GM23248 (cell line): Measurements from ENCODE around the gene NEBL.

Experiments used
- EZH2 ChIP-seq: fragments of 200-600 bp; sonication (generic); IDR thresholded peaks from 2 replicates; pipeline ENCODE4 v1.6.1; 2018; ENCODE audit warnings: antibody characterized with exemption, mild to moderate bottlenecking; ENCODE audit not compliant: insufficient read depth, poor library complexity, severe bottlenecking
- EZH2phosphoT487 ChIP-seq: fragments of 200-600 bp; sonication (generic); IDR thresholded peaks from 2 replicates; pipeline ENCODE4 v1.6.1; 2018; ENCODE audit warnings: antibody characterized with exemption, moderate library complexity, mild to moderate bottlenecking, low read depth; ENCODE audit not compliant: insufficient read depth

DNA sequence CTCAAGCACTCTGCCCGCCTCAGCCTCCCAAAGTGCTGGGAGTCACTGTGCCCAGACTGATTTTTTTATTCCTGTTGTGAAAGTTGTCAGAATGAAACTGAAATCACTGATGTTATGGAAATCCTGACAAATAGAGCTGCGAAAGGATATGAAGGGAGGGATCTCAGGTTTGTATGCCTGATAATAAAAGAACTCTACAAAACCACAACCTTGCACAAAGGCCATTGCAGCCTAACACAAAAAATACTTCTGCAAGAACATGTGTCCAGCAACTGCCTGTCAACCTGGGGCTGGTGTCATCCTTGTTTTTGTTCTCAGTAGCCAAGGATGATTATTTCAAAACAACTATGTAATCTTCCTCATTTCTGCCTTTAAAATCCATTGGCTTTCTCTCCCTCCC is 126.1 kb downstream of the NEBL start:
- TF ChIP-seq EZH2phosphoT487: no peak
- no peak for TF ChIP-seq EZH2
